ENCODE results near the gene TFG. TPM values are rescaled to one million over a fixed set of nuclear protein-coding genes. Genes with fewer than 3 reads are reported as not detected.

The TFG gene
- total RNA-seq, 1 experiment from 2014 or later = 139 TPM

GRCh38 chr3:100775226-100775625, 65.9 kb downstream of the TFG start:
- intact Hi-C loops (cut with micrococcal nuclease; ENCODE audit: unreplicated experiment) = no loop called here
- no peaks in the 10 kb centered on the region for H3K36me3 Mint-ChIP-seq (ENCODE audit: insufficient read depth, unreplicated experiment)
- CTCF ChIA-PET = no interaction called here
- no peak overlapping the region for H3K4me3 Mint-ChIP-seq (ENCODE audit: low read depth, unreplicated experiment)
- H3K27ac Mint-ChIP-seq (ENCODE audit: unreplicated experiment) = no peak overlapping the region
- no TSS peak for BruUV-seq (replicated peaks)
- DNase-seq = no peak
- no peaks in the 10 kb centered on the region for H3K27me3 Mint-ChIP-seq (ENCODE audit: unreplicated experiment)
- H3K9me3 Mint-ChIP-seq (ENCODE audit: low read depth, unreplicated experiment) = no peaks in the 10 kb centered on the region
- no peak for TF ChIP-seq CTCF (IDR thresholded peaks at IDR 0.05; ENCODE audit: unreplicated experiment)
- no peaks in the 10 kb centered on the region for H3K4me1 Mint-ChIP-seq (ENCODE audit: low read depth, unreplicated experiment)

- no peaks in the 10 kb centered on the region for H3K4me1 Mint-ChIP-seq (ENCODE audit: low read depth, unreplicated experiment)
- DNase-seq = no peak
- H3K27me3 Mint-ChIP-seq (ENCODE audit: unreplicated experiment) = no peaks in the 10 kb centered on the region
- intact Hi-C loops (cut with micrococcal nuclease; ENCODE audit: unreplicated experiment) = no loop called here
- no peak for TF ChIP-seq CTCF (IDR thresholded peaks at IDR 0.05; ENCODE audit: unreplicated experiment)
- no peak overlapping the region for H3K27ac Mint-ChIP-seq (ENCODE audit: unreplicated experiment)
- BruUV-seq (replicated peaks) = no TSS peak
- H3K36me3 Mint-ChIP-seq (ENCODE audit: insufficient read depth, unreplicated experiment) = no peaks in the 10 kb centered on the region
- CTCF ChIA-PET = no interaction called here
- H3K9me3 Mint-ChIP-seq (ENCODE audit: low read depth, unreplicated experiment) = no peaks in the 10 kb centered on the region
- no peak overlapping the region for H3K4me3 Mint-ChIP-seq (ENCODE audit: low read depth, unreplicated experiment)
These were observed 66.4 kb downstream of the TFG start for GRCh38 chr3:100775669-100776068.

GRCh38 chr3:100776097-100776729, 66.9 kb downstream of the TFG start:
- CTCF ChIA-PET = no interaction called here
- Mint-ChIP-seq H3K36me3 (ENCODE audit: insufficient read depth, unreplicated experiment) (no peaks in the 10 kb centered on the region), H3K27ac (ENCODE audit: unreplicated experiment) (no peak overlapping the region), H3K4me1 (ENCODE audit: low read depth, unreplicated experiment) (no peaks in the 10 kb centered on the region), H3K9me3 (ENCODE audit: low read depth, unreplicated experiment) (no peaks in the 10 kb centered on the region), H3K4me3 (ENCODE audit: low read depth, unreplicated experiment) (no peak overlapping the region), H3K27me3 (ENCODE audit: unreplicated experiment) (no peaks in the 10 kb centered on the region)
- BruUV-seq (replicated peaks) = no TSS peak
- intact Hi-C loops (cut with micrococcal nuclease; ENCODE audit: unreplicated experiment) = no loop called here
- no peak for DNase-seq
- no peak for TF ChIP-seq CTCF (IDR thresholded peaks at IDR 0.05; ENCODE audit: unreplicated experiment)

GRCh38 chr3:100776746-100777145, 67.5 kb downstream of the TFG start:
- Mint-ChIP-seq H3K36me3 (ENCODE audit: insufficient read depth, unreplicated experiment) (no peaks in the 10 kb centered on the region), H3K4me3 (ENCODE audit: low read depth, unreplicated experiment) (no peak overlapping the region), H3K27me3 (ENCODE audit: unreplicated experiment) (no peaks in the 10 kb centered on the region), H3K27ac (ENCODE audit: unreplicated experiment) (no peak overlapping the region), H3K4me1 (ENCODE audit: low read depth, unreplicated experiment) (no peaks in the 10 kb centered on the region), H3K9me3 (ENCODE audit: low read depth, unreplicated experiment) (no peaks in the 10 kb centered on the region)
- no TSS peak for BruUV-seq (replicated peaks)
- DNase-seq = peak; percentile 7
- CTCF ChIA-PET = no interaction called here
- TF ChIP-seq CTCF (IDR thresholded peaks at IDR 0.05; ENCODE audit: unreplicated experiment) = no peak
- intact Hi-C loops (cut with micrococcal nuclease; ENCODE audit: unreplicated experiment) = no loop called here

Measured in Calu3 (cell line).